CD4-positive, alpha-beta T cell treated with Interleukin-17A for 1 hour (primary cell): Measurements from ENCODE around the gene AACS.

Experiments
- DNase-seq: peaks from one replicate; pipeline ENCODE4 v3.0.0-alpha.2; 2020

Gene AACS

GRCh38 chr12:125159702-125160101 is 94.5 kb downstream of the AACS start:
- DNase-seq: no peak

GRCh38 chr12:125160281-125160955 is 95.2 kb downstream of the AACS start:
- no peak for DNase-seq

- DNase-seq: no peak
Observed at GRCh38 chr12:125161712-125162022, 96.4 kb downstream of the AACS start.

GRCh38 chr12:125162489-125163028 is 97.3 kb downstream of the AACS start:
- no peak for DNase-seq

GRCh38 chr12:125163148-125163547 is 97.9 kb downstream of the AACS start:
- DNase-seq: no peak

GRCh38 chr12:125164541-125164940 is 99.3 kb downstream of the AACS start:
- DNase-seq: no peak

- no peak for DNase-seq
Observed at GRCh38 chr12:125166041-125166440, 100.8 kb downstream of the AACS start.

GRCh38 chr12:125167658-125168057 is 102.4 kb downstream of the AACS start:
- no peak for DNase-seq

- DNase-seq: no peak
Observed at GRCh38 chr12:125169451-125169850, 104.2 kb downstream of the AACS start.

- no peak for DNase-seq
Observed at GRCh38 chr12:125169870-125170269, 104.6 kb downstream of the AACS start.

GRCh38 chr12:125171267-125171666 is 106.0 kb downstream of the AACS start:
- DNase-seq: no peak

GRCh38 chr12:125172231-125172850 is 107.1 kb downstream of the AACS start:
- DNase-seq: no peak

GRCh38 chr12:125175576-125175975 is 110.3 kb downstream of the AACS start:
- no peak for DNase-seq

- no peak for DNase-seq
Observed at GRCh38 chr12:125178222-125178621, 113.0 kb downstream of the AACS start.

- no peak for DNase-seq
Observed at GRCh38 chr12:125180144-125180543, 114.9 kb downstream of the AACS start.

GRCh38 chr12:125181107-125181506 is 115.9 kb downstream of the AACS start:
- DNase-seq: no peak

- DNase-seq: peak; percentile 68
Observed at GRCh38 chr12:125183187-125184067, 118.2 kb downstream of the AACS start.

- no peak for DNase-seq
Observed at GRCh38 chr12:125184213-125184967, 119.2 kb downstream of the AACS start.

GRCh38 chr12:125185311-125185739 is 120.1 kb downstream of the AACS start:
- no peak for DNase-seq

- peak; percentile 34 for DNase-seq
Observed at GRCh38 chr12:125185740-125186470, 120.7 kb downstream of the AACS start, which contains the start of gene TMEM132B. Gene TMEM132B (plus strand): TSS chr12:125186386.

- DNase-seq: no peak
Observed at GRCh38 chr12:125186471-125187147, 121.4 kb downstream of the AACS start.
